NT2/D1 (cell line): ENCODE measurements around the gene TPSB2.
"Not testable (repeated sequence)": the region's sequence is repeated elsewhere in the genome, so short reads cannot be mapped to it uniquely, and the experiment has no call there.

Experiments used
- DNase-seq: peaks from one replicate; pipeline ENCODE4 v3.0.0-alpha.2; 2011; ENCODE audit warnings: low read depth, low spot score
- H3K27me3 ChIP-seq: 2 replicates; pipeline ENCODE4 v1.6.0; 2011; ENCODE audit warnings: mild to moderate bottlenecking; ENCODE audit not compliant: insufficient read length, insufficient read depth
- H3K36me3 ChIP-seq: 2 replicates; pipeline ENCODE4 v1.6.1; 2011; ENCODE audit warnings: mild to moderate bottlenecking, low read length, mixed read lengths; ENCODE audit not compliant: insufficient read depth, insufficient read length
- H3K4me1 ChIP-seq: 2 replicates; pipeline ENCODE4 v1.5.1; 2011; ENCODE audit not compliant: insufficient read depth, insufficient read length
- H3K4me3 ChIP-seq: 2 replicates; pipeline ENCODE4 v1.5.1; 2011; ENCODE audit warnings: low read depth; ENCODE audit not compliant: insufficient read length
- H3K9ac ChIP-seq: 2 replicates; pipeline ENCODE4 v1.6.0; 2011; ENCODE audit warnings: low read depth; ENCODE audit not compliant: insufficient read length
- H3K9me3 ChIP-seq: 2 replicates; pipeline ENCODE4 v1.5.1; 2011; ENCODE audit warnings: mild to moderate bottlenecking, low read length; ENCODE audit not compliant: insufficient read depth
- SUZ12 ChIP-seq: IDR thresholded peaks from 2 replicates; pipeline ENCODE4 v1.6.1; 2011; ENCODE audit not compliant: insufficient read length, insufficient read depth; ENCODE audit errors: extremely low read depth
- YY1 ChIP-seq: IDR thresholded peaks from 2 replicates; pipeline ENCODE4 v1.6.1; 2011; ENCODE audit not compliant: insufficient read length, insufficient read depth
- ZNF274 ChIP-seq: IDR thresholded peaks from 2 replicates; pipeline ENCODE4 v1.6.1; 2011; ENCODE audit warnings: mild to moderate bottlenecking, low read depth, low read length

TPSB2 gene

DNA sequence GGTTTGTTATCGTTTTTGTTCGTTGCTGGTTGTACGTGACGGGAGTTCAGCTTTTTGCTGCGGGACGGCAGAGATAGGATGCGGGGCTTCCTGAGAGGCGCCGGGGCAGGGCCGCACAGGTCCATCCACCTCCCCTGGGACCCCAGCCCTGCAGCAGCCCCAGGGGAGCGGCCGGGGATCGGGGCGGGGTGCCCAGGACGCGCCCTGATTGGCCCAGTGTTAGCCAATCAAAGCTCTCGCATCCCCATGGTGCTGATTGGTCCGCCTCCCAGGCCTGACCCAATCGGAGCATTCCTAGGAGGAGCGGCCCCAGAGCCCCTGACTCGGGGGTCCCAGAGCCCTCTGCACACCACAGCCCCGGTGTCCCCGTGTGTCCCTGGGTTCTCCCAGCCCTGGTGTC lies 8.9 kb upstream of the TPSB2 start:
- not testable (repeated sequence) for H3K4me3 ChIP-seq

DNA sequence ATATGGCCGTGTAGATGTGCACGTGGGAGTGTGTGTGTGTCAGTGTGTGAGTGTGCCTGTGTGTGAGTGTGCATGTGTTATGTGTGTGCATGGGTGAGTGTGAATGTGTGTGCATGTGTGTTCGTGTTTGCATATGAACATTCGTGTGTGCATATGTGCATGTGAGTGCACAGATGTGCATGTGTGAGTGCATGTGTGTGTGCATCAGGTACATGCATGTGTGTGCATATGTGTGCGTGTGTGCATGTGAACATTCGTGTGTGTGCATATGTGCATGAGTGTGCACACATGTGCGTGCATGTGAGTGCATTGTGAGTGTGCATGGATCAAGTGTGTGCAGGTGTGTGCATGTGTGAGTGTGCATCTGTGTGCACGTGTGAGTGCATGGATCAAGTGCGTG lies 8.0 kb upstream of the TPSB2 start:
- Histone ChIP-seq H3K9ac (no peak overlapping the region), H3K27me3 (peaks cover 8% of the 10 kb centered on the region), H3K36me3 (no peaks in the 10 kb centered on the region), H3K4me1 (no peaks in the 10 kb centered on the region), H3K9me3 (no peaks in the 10 kb centered on the region), H3K4me3 (no peak overlapping the region)
- no peak for DNase-seq
- TF ChIP-seq YY1 (no peak), ZNF274 (no peak), SUZ12 (no peak)

More for the DNA sequence above, 8.9 kb upstream of the TPSB2 start:
- H3K9ac ChIP-seq, H3K36me3 ChIP-seq, H3K27me3 ChIP-seq, DNase-seq, H3K9me3 ChIP-seq, H3K4me1 ChIP-seq: not testable (repeated sequence)

DNA sequence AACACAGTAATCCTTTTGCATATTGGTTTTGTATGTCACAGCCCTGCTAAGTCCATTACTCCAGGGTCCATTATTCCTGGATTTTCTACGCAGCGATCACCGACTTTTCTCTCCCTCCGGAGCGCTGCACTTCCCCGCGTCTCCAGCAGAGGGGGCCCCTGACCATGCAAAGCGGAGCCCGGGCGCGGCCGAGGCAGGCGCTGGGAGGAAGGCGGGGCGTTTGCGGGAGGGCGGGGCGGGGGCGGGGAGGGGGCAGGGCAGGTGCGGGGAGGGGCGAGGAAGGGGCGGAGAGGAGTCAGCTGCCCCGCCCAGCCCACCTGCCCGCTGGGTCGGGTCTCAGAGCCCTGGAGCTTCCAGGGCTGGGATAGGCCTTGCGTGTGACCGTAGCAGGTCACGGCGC lies 6.7 kb upstream of the TPSB2 start:
- H3K27me3 ChIP-seq, H3K9ac ChIP-seq, H3K9me3 ChIP-seq: not testable (repeated sequence)

DNA sequence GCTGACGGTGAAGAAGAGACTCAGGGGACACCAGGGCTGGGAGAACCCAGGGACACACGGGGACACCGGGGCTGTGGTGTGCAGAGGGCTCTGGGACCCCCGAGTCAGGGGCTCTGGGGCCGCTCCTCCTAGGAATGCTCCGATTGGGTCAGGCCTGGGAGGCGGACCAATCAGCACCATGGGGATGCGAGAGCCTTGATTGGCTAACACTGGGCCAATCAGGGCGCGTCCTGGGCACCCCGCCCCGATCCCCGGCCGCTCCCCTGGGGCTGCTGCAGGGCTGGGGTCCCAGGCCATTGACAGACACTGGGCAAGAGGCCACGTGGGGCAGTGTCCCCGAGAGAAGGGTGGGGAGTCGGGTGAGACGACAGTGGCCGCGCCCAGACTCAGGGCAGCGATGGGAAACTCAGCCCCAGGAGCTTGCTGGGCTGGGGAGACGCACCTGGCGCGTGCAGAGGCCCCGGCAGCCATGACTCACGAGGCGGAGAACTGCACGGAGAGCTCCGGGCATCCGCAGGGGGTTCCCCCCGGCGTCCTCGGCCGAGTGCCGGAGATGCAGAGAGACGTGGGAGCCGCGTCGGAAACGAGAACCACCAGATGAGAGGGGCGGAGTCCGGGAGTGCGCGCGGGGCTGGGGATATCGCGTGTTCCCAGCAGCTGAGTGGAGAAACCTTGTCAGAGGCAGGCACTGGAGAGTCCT lies 2.2 kb upstream of the TPSB2 start:
- not testable (repeated sequence) for H3K4me1 ChIP-seq, H3K27me3 ChIP-seq, H3K9me3 ChIP-seq, H3K4me3 ChIP-seq, H3K9ac ChIP-seq, DNase-seq, H3K36me3 ChIP-seq

More for the DNA sequence above, 6.7 kb upstream of the TPSB2 start:
- not testable (repeated sequence) for H3K4me1 ChIP-seq, DNase-seq, H3K36me3 ChIP-seq, H3K4me3 ChIP-seq

DNA sequence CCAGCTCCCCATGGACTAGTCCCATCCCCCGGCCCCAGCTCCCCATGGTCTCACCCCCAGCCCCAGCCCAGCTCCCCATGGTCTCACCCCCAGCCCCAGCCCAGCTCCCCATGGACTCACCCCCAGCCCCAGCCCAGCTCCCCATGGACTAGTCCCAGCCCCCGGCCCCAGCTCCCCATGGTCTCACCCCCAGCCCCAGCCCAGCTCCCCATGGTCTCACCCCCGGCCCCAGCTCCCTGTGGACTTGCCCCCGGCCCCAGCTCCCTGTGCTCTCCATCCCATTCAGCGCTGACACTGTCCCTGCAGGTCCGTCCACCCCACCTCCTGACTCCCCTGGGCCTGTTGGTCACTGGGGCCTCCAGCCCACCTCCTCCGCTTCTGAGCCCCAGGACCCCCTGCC lies 1.3 kb upstream of the TPSB2 start:
- not testable (repeated sequence) for H3K4me3 ChIP-seq, H3K9me3 ChIP-seq, H3K9ac ChIP-seq, DNase-seq, H3K36me3 ChIP-seq, H3K4me1 ChIP-seq, H3K27me3 ChIP-seq

DNA sequence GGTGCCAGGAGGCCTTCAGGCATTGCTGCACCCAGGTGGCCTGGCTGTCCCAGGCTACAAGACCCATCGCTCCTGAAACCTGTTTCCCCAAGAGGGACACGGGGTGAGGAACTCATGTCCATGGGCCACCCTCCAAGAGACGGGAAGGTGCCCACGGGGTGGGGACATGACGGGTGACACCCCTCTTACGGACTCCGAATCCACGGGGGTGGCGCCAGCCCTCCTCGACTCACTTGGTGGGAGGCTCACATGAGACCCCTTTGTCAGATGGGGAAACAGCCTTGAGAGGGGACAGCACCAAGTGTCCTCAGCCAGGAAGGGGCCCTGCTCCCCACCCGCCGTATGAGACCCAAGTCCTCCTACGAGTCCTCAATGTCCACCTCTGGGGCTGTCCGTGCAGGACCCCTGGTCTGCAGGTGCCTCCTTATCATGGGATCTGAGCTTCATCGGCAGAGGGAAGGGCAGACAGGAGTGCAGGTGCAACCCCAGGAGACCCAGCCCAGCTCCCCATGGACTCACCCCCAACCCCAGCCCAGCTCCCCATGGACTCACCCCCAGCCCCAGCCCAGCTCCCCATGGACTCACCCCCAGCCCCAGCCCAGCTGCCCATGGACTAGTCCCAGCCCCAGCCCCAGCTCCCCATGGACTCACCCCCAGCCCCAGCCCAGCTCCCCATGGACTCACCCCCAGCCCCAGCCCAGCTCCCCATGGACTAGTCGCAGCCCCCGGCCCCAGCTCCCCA lies 658 bp upstream of the TPSB2 start:
- not testable (repeated sequence) for H3K9me3 ChIP-seq, H3K36me3 ChIP-seq, DNase-seq, H3K9ac ChIP-seq, H3K27me3 ChIP-seq, H3K4me3 ChIP-seq, H3K4me1 ChIP-seq

DNA sequence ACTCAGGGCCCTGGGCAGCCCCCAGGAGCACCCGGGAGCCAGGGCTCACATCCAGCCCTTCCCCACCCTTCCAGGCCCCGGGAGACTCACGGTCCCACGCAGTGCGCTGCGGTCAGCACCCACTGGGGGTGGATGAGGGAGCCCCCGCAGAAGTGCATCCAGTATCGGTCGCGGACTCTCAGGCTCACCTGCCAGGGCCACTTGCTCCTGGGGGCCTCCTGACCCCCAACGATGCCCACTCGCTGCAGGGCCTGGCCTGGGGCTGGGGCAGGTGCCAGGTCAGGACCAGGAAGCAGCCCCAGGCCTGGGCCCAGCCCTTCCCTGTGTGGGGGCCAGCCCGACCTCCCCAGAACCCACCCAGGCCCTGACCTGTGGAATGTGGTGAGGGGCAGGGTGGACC lies 508 bp downstream of the TPSB2 start:
- H3K4me1 ChIP-seq, H3K4me3 ChIP-seq, DNase-seq, H3K36me3 ChIP-seq, H3K27me3 ChIP-seq, H3K9ac ChIP-seq, H3K9me3 ChIP-seq: not testable (repeated sequence)

DNA sequence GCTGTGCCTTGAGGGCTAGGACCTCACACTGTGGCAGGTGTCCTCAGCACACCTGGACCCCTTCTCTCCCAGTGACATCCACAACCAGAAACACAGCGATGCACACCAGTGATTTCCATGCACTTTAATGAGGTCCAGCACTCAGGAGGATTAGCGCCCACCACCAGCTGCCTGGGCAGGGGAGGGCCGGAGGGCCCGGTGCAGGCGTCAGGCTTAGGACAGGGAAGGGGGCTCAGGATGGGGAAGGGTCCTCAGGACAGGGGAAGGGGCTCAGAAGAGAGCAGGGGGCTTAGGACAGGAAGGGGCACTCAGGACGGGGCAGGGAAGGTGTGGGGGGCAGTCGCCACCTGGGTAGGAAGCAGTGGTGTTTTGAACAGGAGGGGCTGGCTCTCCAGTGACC lies 1.8 kb downstream of the TPSB2 start:
- H3K9ac ChIP-seq, H3K4me3 ChIP-seq, H3K27me3 ChIP-seq, DNase-seq, H3K4me1 ChIP-seq, H3K9me3 ChIP-seq, H3K36me3 ChIP-seq: not testable (repeated sequence)

DNA sequence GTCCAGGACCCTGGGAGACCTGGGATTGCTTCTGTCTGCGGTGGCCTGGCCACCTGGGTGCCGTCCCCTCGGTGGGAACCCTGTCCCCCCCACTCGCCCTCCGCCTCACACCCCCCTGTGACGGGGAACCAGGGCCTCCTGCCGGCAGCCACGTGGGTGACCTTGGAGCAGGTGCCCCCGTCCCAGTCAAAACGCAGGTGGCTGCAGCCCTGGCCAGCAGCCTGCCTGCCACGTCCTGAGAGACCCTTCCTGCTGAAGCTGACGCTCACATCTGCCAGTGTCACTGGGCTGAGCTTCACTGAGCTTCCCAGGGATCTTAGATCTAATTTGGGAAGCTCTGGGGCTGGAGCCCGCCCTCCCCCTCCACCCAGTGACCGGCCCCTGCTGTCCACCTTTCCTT lies 3.3 kb downstream of the TPSB2 start:
- H3K36me3 ChIP-seq = peaks cover 16% of the 10 kb centered on the region
- not testable (repeated sequence) for DNase-seq, H3K27me3 ChIP-seq, H3K4me1 ChIP-seq, H3K4me3 ChIP-seq, H3K9ac ChIP-seq, H3K9me3 ChIP-seq

DNA sequence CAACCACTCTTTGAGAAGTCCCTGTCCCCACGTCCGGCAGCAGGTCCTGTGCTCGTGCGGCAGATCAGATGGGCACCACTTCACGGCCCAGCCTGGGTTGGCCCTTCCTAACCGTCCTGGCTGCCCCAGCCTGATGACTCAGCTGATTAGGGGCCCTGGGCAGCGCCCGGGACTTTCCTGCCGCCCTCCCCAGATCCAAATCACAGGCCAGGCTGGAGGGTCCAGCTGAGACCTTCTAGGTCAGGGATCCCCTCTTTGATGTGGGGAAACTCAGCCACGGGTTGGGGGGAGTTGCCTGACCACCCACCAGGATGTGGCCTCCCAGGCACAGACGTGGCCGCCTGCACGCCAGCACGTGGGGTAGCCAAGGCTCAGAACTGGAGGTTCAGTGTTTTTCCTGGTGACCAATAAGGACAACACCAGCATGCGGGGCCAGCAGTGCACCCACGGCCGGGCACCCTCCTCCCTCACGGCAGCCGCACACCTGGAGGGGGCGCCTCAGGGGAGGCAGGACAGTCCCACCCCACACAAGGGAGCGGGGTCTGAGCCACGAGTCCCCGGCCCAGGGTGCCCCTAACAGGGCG lies 4.2 kb downstream of the TPSB2 start:
- H3K36me3 ChIP-seq = peaks cover 24% of the 10 kb centered on the region
- not testable (repeated sequence) for H3K27me3 ChIP-seq

More for the DNA sequence above, 4.2 kb downstream of the TPSB2 start:
- not testable (repeated sequence) for H3K4me3 ChIP-seq, H3K9ac ChIP-seq, DNase-seq, H3K4me1 ChIP-seq, H3K9me3 ChIP-seq
